Keratinocyte (primary cell): ENCODE results near the gene SLC7A6. TPM values are rescaled to one million over a fixed set of nuclear protein-coding genes. Genes with fewer than 3 reads are reported as not detected.

Experiments
- DNase-seq: peaks from one replicate; pipeline ENCODE4 v3.0.0-alpha.2; 2011; ENCODE audit warnings: low read depth, missing footprints, low spot score
- FAIRE-seq: peaks from 2 replicates; lab custom pipeline; 2011; peaks lifted over from hg19 to GRCh38; lab: Jason Lieb, UNC
- H2AFZ ChIP-seq: 2 replicates; pipeline ENCODE4 v1.6.0; 2012; ENCODE audit warnings: low read length, control low read depth, inconsistent platforms; ENCODE audit not compliant: control insufficient read depth
- H3K27ac ChIP-seq: 2 replicates; pipeline ENCODE4 v1.5.1; 2011; ENCODE audit warnings: low read length; ENCODE audit not compliant: control insufficient read depth, insufficient read depth
- H3K27me3 ChIP-seq: 3 replicates; pipeline ENCODE4 v1.6.0; 2011; ENCODE audit warnings: low read length; ENCODE audit not compliant: control insufficient read depth, insufficient read depth; ENCODE audit errors: extremely low read depth
- H3K36me3 ChIP-seq, 2 experiments: 2 replicates in 1 of 2; 3 replicates in 1 of 2; pipeline ENCODE4 v1.5.1; 2011; ENCODE audit warnings: low read length in 2 of 2, mild to moderate bottlenecking in 1 of 2; ENCODE audit not compliant: control insufficient read depth in 2 of 2, insufficient read depth in 2 of 2; ENCODE audit errors: extremely low read depth in 1 of 2
- H3K4me1 ChIP-seq: 3 replicates; pipeline ENCODE4 v1.5.1; 2011; ENCODE audit warnings: low read length; ENCODE audit not compliant: control insufficient read depth, insufficient read depth; ENCODE audit errors: extremely low read depth
- H3K4me2 ChIP-seq: 3 replicates; pipeline ENCODE4 v1.6.0; 2011; ENCODE audit warnings: low read depth, low read length; ENCODE audit not compliant: control insufficient read depth, insufficient read depth; ENCODE audit errors: extremely low read depth
- H3K4me3 ChIP-seq, 3 experiments: fragments of 200-600 bp in 1 of 3; sonication (generic) in 1 of 3; 2 replicates in 2 of 3; 3 replicates in 1 of 3; pipeline ENCODE4 v1.5.1; 2011 to 2016; ENCODE audit warnings: low read length in 3 of 3, mild to moderate bottlenecking in 3 of 3, control low read depth in 2 of 3, inconsistent platforms in 1 of 3, low read depth in 1 of 3, mixed read lengths in 1 of 3, mixed run types in 1 of 3, moderate library complexity in 1 of 3; ENCODE audit not compliant: control insufficient read depth in 2 of 3, insufficient read depth in 2 of 3; ENCODE audit errors: extremely low read depth in 1 of 3
- H3K79me2 ChIP-seq: 2 replicates; pipeline ENCODE4 v1.6.0; 2012; ENCODE audit warnings: low read length; ENCODE audit not compliant: control insufficient read depth, insufficient read depth
- H3K9ac ChIP-seq: 3 replicates; pipeline ENCODE4 v1.6.0; 2011; ENCODE audit warnings: low read length; ENCODE audit not compliant: control insufficient read depth, insufficient read depth; ENCODE audit errors: extremely low read depth
- H3K9me1 ChIP-seq: 3 replicates; pipeline ENCODE4 v1.6.0; 2011; ENCODE audit warnings: low read length; ENCODE audit not compliant: control insufficient read depth, insufficient read depth; ENCODE audit errors: extremely low read depth
- H3K9me3 ChIP-seq: 2 replicates; pipeline ENCODE4 v1.5.1; 2012; ENCODE audit warnings: low read depth, low read length; ENCODE audit not compliant: control insufficient read depth
- H4K20me1 ChIP-seq: 3 replicates; pipeline ENCODE4 v1.6.0; 2011; ENCODE audit warnings: low read length; ENCODE audit not compliant: control insufficient read depth, insufficient read depth; ENCODE audit errors: extremely low read depth
- CTCF ChIP-seq, 3 experiments: IDR thresholded peaks in 1 of 3; conservative IDR thresholded peaks in 1 of 3; optimal IDR thresholded peaks in 1 of 3; 2 replicates in 2 of 3; 3 replicates in 1 of 3; pipeline versions ENCODE3 to v1.5.1; 2011; ENCODE audit warnings: low read length in 3 of 3, mild to moderate bottlenecking in 3 of 3, moderate library complexity in 2 of 3, control low read depth in 1 of 3, inconsistent platforms in 1 of 3; ENCODE audit not compliant: insufficient read depth in 2 of 3; ENCODE audit errors: extremely low read depth in 1 of 3
- EZH2 ChIP-seq: IDR thresholded peaks from one replicate; pipeline ENCODE4 v1.6.1; 2012; ENCODE audit warnings: inconsistent platforms, mild to moderate bottlenecking, low read length, moderate library complexity
- dilution Hi-C: fragments of 300-500 bp; cut with MboI; formaldehyde crosslinking; loops from one replicate; pipeline ENCODE4 v1.7.0; 2020; ENCODE audit warnings: low sequenced_read_pairs; ENCODE audit not compliant: extremely low pct_ligation_motif_present
- polyA plus RNA-seq, 5 experiments: library from polyadenylated mRNA; depleted of rRNA in 3 of 5; stranded (reverse) in 3 of 5; stranded (forward) in 1 of 5; unstranded in 1 of 5; fragments of >200 nt; gene quantifications; 1 replicate in 1 of 5; 2 replicates in 3 of 5; 3 replicates in 1 of 5; pipeline versions ENCODE4 v1.2.1 to v1.2.3, GENCODE V29; 2011 to 2012; ENCODE audit warnings: missing spikeins in 2 of 5, low read depth in 1 of 5, low replicate concordance in 1 of 5

Gene SLC7A6
- polyA plus RNA-seq, 1 donor (not counting 4 experiments of a cell fraction or from before 2014, with no cell fraction given) = 43.4 TPM

GRCh38 chr16:68223072-68223471, 41.3 kb upstream of the SLC7A6 start:
- H3K9ac ChIP-seq = no peak overlapping the region
- H2AFZ ChIP-seq = no peak overlapping the region
- H3K36me3 ChIP-seq = peaks cover 5 to 6% of the 10 kb centered on the region in 2 experiments
- H3K4me1 ChIP-seq = no peaks in the 10 kb centered on the region
- TF ChIP-seq CTCF (optimal IDR thresholded peaks at IDR 0.05 in 1 of 3, IDR thresholded peaks at IDR 0.05 in 1 of 3, conservative IDR thresholded peaks at IDR 0.05 in 1 of 3; ENCODE audit: extremely low read depth in 1 of 3, insufficient read depth in 2 of 3, low read length in 3 of 3) (no peak), EZH2 (no peak)
- no peaks in the 10 kb centered on the region for H3K79me2 ChIP-seq
- H4K20me1 ChIP-seq = no peaks in the 10 kb centered on the region
- no peaks in the 10 kb centered on the region for H3K9me3 ChIP-seq
- H3K27me3 ChIP-seq = no peaks in the 10 kb centered on the region
- FAIRE-seq (no peak), DNase-seq (no peak)
- dilution Hi-C loops = no loop called here
- no peak overlapping the region for H3K4me3 ChIP-seq
- H3K27ac ChIP-seq = no peak overlapping the region
- no peaks in the 10 kb centered on the region for H3K9me1 ChIP-seq
- no peak overlapping the region for H3K4me2 ChIP-seq

- FAIRE-seq (no peak), DNase-seq (no peak)
- Histone ChIP-seq H4K20me1 (peaks cover 6% of the 10 kb centered on the region), H3K27ac (no peak overlapping the region), H2AFZ (no peak overlapping the region), H3K4me3 (no peak overlapping the region), H3K4me2 (no peak overlapping the region), H3K9me1 (no peaks in the 10 kb centered on the region), H3K36me3 (peaks cover 20 to 32% of the 10 kb centered on the region in 2 experiments), H3K27me3 (no peaks in the 10 kb centered on the region), H3K9ac (no peak overlapping the region), H3K4me1 (no peaks in the 10 kb centered on the region), H3K9me3 (no peaks in the 10 kb centered on the region), H3K79me2 (no peaks in the 10 kb centered on the region)
- dilution Hi-C loops = no loop called here
- TF ChIP-seq CTCF (optimal IDR thresholded peaks at IDR 0.05 in 1 of 3, IDR thresholded peaks at IDR 0.05 in 1 of 3, conservative IDR thresholded peaks at IDR 0.05 in 1 of 3; ENCODE audit: extremely low read depth in 1 of 3, insufficient read depth in 2 of 3, low read length in 3 of 3) (no peak), EZH2 (no peak)
These were observed 38.2 kb upstream of the SLC7A6 start for GRCh38 chr16:68226116-68226515.
